ENCODE results near the gene LRRC56. TPM values are rescaled to one million over a fixed set of nuclear protein-coding genes. Genes with fewer than 3 reads are reported as not detected.

LRRC56 gene
- polyA plus RNA-seq, 2 of the 4 experiments (the other 2 are of a cell fraction) = 0.32 to 1.0 TPM

DNA sequence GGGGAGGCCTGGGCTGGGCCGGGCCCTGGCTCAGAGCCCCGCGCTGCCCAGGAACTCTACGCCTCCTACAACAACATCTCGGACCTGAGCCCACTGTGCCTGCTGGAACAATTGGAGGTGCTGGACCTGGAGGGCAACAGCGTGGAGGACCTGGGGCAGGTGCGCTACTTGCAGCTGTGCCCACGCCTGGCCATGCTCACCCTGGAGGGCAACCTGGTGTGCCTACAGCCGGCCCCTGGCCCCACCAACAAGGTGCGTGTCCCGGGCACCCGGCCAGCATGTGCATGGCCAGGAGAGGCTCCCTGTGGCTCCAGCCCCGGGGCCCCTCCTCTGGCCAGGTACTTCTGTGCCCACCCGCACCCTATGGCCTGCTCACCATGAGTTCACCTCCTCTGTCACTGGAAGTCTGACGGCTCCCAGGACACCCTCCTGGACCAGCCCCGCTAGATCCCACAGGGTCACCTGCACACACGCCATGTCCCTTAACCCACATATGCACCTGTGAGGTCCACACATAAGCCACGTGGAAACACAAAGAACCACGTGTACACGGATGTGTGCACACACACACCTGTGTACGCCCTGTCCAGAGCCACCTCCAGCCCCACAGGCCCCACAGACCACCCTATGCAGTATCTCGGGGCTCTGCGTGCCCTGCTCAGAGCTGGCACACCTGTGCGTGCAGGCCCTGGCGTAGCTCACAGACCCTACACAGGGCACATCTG is 12.9 kb downstream of the LRRC56 start:
- Histone ChIP-seq H3K27ac (no peak overlapping the region), H3K9me3 (no peaks in the 10 kb centered on the region), H3K4me2 (no peak overlapping the region), H3K4me1 (peaks cover 8% of the 10 kb centered on the region; the same call in 2 of the 3 replicates), H3K4me3 (no peak overlapping the region)
- ChIA-PET POLR2A (no interaction called here), CTCF (no interaction called here)
- 86% methylated on average over 12 of the region's 25 CpGs for WGBS (ENCODE audit: missing lambda C conversion rate)
- ATAC-seq (no peak), DNase-seq (ENCODE audit: low read depth in 1 of 2, low spot score in 1 of 2) (no peak), FAIRE-seq (no peak)
- TF ChIP-seq HDAC2 (IDR thresholded peaks at IDR 0.05) = no peak
- no peak for TF ChIP-seq FOSL2 (IDR thresholded peaks at IDR 0.05)
- TF ChIP-seq FOSL2 (CRISPR knock-in tag; IDR thresholded peaks at IDR 0.05) = no peak
- no peak for TF ChIP-seq RARB (CRISPR knock-in tag; IDR thresholded peaks at IDR 0.05)
- no peak for TF ChIP-seq POLR2AphosphoS2 (conservative IDR thresholded peaks at IDR 0.05; ENCODE audit: low read length)
- TF ChIP-seq CHD2 (IDR thresholded peaks at IDR 0.05; ENCODE audit: low read length, partially characterized antibody) = no peak
- TF ChIP-seq CEBPB (IDR thresholded peaks at IDR 0.05) = no peak

DNA sequence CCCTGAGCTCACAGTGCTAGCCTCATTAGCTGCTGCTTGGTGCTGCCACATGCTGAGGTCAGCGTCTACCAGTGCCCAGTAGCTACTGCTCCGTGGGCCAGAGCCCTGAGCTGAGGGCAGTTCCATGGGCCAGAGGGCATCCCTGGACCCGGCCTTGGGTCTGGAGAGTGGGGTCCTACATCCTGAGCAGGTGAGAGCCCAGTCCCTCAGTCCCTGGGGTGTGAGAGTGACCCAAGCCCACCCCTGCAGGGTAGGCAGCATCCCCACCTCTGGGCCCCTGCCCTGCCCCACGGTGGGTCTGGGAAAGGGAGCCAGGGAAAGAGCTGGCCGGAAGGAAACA is 13.4 kb downstream of the LRRC56 start:
- ATAC-seq (no peak), DNase-seq (ENCODE audit: low read depth in 1 of 2, low spot score in 1 of 2) (no peak), FAIRE-seq (no peak)
- WGBS (ENCODE audit: missing lambda C conversion rate) = no CpG with 5 or more reads among the region's 5 CpGs
- Histone ChIP-seq H3K4me3 (no peak overlapping the region), H3K4me2 (no peak overlapping the region), H3K4me1 (peaks cover 13% of the 10 kb centered on the region; the same call in 2 of the 3 replicates), H3K27ac (no peak overlapping the region), H3K9me3 (no peaks in the 10 kb centered on the region)
- ChIA-PET POLR2A (interaction anchor here (0.6 kb wide), 2 partner anchors 144 to 438 kb away, joined by 3 to 5 read pairs; partner anchors contain the start of gene DEAF1), CTCF (interaction anchor here (1.1 to 1.2 kb wide), 2 partner anchors 15 to 20 kb away, joined by 4 read pairs; no protein-coding TSS in a partner anchor)
- TF ChIP-seq TFCP2L1 (CRISPR knock-in tag; IDR thresholded peaks at IDR 0.05) (no peak), MAFK (IDR thresholded peaks at IDR 0.05; ENCODE audit: partially characterized antibody) (peak; percentile 58)
- TF ChIP-seq, protein P1, sequence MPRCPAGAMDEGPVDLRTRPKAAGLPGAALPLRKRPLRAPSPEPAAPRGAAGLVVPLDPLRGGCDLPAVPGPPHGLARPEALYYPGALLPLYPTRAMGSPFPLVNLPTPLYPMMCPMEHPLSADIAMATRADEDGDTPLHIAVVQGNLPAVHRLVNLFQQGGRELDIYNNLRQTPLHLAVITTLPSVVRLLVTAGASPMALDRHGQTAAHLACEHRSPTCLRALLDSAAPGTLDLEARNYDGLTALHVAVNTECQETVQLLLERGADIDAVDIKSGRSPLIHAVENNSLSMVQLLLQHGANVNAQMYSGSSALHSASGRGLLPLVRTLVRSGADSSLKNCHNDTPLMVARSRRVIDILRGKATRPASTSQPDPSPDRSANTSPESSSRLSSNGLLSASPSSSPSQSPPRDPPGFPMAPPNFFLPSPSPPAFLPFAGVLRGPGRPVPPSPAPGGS (IDR thresholded peaks at IDR 0.05) = no peak

DNA sequence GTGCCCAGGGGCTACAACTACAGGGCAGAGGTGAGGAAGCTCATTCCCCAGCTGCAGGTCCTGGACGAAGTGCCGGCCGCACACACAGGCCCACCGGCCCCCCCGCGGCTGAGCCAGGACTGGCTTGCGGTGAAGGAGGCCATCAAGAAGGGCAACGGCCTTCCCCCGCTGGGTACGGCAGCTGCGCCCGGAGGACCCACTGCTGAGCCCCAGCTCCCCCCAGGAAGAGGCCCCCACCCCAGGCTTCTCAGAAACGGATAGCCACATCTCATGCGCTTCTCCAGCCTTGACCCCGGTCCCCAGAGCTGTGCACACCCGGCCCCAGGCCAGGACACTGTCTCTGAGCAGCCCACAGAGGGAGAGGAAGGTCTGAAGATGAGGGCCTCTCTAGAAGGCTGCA is 13.8 kb downstream of the LRRC56 start:
- Histone ChIP-seq H3K9me3 (no peaks in the 10 kb centered on the region), H3K4me2 (no peak overlapping the region), H3K4me1 (peaks cover 14% of the 10 kb centered on the region; the same call in 2 of the 3 replicates), H3K4me3 (no peak overlapping the region), H3K27ac (no peak overlapping the region; a peak in 1 of 6 replicates)
- no peak for TF ChIP-seq NR3C1 (IDR thresholded peaks at IDR 0.05)
- TF ChIP-seq, protein P2, sequence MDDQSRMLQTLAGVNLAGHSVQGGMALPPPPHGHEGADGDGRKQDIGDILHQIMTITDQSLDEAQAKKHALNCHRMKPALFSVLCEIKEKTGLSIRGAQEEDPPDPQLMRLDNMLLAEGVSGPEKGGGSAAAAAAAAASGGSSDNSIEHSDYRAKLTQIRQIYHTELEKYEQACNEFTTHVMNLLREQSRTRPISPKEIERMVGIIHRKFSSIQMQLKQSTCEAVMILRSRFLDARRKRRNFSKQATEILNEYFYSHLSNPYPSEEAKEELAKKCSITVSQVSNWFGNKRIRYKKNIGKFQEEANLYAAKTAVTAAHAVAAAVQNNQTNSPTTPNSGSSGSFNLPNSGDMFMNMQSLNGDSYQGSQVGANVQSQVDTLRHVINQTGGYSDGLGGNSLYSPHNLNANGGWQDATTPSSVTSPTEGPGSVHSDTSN (IDR thresholded peaks at IDR 0.05) = no peak
- no peak for TF ChIP-seq FOSL2 (IDR thresholded peaks at IDR 0.05)
- no peak for TF ChIP-seq FOSL2 (CRISPR knock-in tag; IDR thresholded peaks at IDR 0.05)
- no peak for TF ChIP-seq ZNF302 (CRISPR knock-in tag; IDR thresholded peaks at IDR 0.05)
- no peak for TF ChIP-seq RARB (CRISPR knock-in tag; IDR thresholded peaks at IDR 0.05)
- TF ChIP-seq TP53 (CRISPR knock-in tag; IDR thresholded peaks at IDR 0.05) = no peak
- ATAC-seq (no peak), FAIRE-seq (no peak), DNase-seq (ENCODE audit: low read depth in 1 of 2, low spot score in 1 of 2) (no peak)
- ChIA-PET POLR2A (interaction anchor here (0.6 kb wide), 2 partner anchors 144 to 438 kb away, joined by 3 to 5 read pairs; partner anchors contain the start of gene DEAF1), CTCF (interaction anchor here (0.7 to 1.3 kb wide), 4 partner anchors 15 to 208 kb away, joined by 3 to 4 read pairs (median 4); no protein-coding TSS in a partner anchor)
- WGBS (ENCODE audit: missing lambda C conversion rate) = 77% methylated on average over 7 of the region's 16 CpGs

DNA sequence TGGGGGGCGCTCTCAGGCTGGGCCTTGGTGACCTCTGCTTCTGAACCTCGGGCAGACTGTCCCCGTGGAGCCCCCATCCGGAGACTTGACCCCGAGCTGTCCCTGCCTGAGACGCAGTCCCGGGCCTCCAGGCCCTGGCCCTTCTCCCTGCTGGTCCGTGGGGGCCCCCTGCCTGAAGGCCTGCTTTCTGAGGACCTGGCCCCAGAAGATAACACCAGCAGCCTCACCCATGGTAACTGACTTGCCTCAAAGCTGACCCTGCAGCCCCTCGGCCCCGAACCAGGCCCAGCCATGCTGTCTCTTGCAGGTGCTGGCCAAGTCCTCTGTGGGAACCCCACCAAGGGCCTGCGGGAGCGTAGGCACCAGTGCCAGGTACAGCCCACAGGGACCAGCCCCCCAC is 14.3 kb downstream of the LRRC56 start:
- CTCF ChIA-PET = interaction anchor here (0.7 to 1.3 kb wide), 4 partner anchors 14 to 208 kb away, joined by 3 to 4 read pairs (median 4); no protein-coding TSS in a partner anchor
- FAIRE-seq (no peak), ATAC-seq (no peak), DNase-seq (ENCODE audit: low read depth in 1 of 2, low spot score in 1 of 2) (no peak)
- POLR2A ChIA-PET = interaction anchor here (0.6 to 1.0 kb wide), 3 partner anchors 24 to 438 kb away, joined by 3 to 5 read pairs (median 3); partner anchors contain the start of gene DEAF1
- 100% methylated on average over 2 of the region's 12 CpGs for WGBS (ENCODE audit: missing lambda C conversion rate)
- Histone ChIP-seq H3K27ac (no peak overlapping the region; a peak in 1 of 6 replicates), H3K4me3 (no peak overlapping the region), H3K4me2 (no peak overlapping the region), H3K9me3 (no peaks in the 10 kb centered on the region), H3K4me1 (peaks cover 14% of the 10 kb centered on the region; the same call in 2 of the 3 replicates)
- no peak for TF ChIP-seq FOXS1 (CRISPR knock-in tag; IDR thresholded peaks at IDR 0.05)
- no peak for TF ChIP-seq KDM1A (IDR thresholded peaks at IDR 0.05; ENCODE audit: low read depth)
- TF ChIP-seq CBX2 (IDR thresholded peaks at IDR 0.05; ENCODE audit: borderline replicate concordance, low read depth) = no peak
- TF ChIP-seq HOXB13 (CRISPR knock-in tag; IDR thresholded peaks at IDR 0.05; ENCODE audit: low read depth) = no peak
- no peak for TF ChIP-seq RCOR1 (IDR thresholded peaks at IDR 0.05; ENCODE audit: low read depth, low read length)
- TF ChIP-seq EP300 (IDR thresholded peaks at IDR 0.05) = no peak
- TF ChIP-seq POLR2AphosphoS2 (conservative IDR thresholded peaks at IDR 0.05; ENCODE audit: low read length) = no peak
- TF ChIP-seq, protein P3, sequence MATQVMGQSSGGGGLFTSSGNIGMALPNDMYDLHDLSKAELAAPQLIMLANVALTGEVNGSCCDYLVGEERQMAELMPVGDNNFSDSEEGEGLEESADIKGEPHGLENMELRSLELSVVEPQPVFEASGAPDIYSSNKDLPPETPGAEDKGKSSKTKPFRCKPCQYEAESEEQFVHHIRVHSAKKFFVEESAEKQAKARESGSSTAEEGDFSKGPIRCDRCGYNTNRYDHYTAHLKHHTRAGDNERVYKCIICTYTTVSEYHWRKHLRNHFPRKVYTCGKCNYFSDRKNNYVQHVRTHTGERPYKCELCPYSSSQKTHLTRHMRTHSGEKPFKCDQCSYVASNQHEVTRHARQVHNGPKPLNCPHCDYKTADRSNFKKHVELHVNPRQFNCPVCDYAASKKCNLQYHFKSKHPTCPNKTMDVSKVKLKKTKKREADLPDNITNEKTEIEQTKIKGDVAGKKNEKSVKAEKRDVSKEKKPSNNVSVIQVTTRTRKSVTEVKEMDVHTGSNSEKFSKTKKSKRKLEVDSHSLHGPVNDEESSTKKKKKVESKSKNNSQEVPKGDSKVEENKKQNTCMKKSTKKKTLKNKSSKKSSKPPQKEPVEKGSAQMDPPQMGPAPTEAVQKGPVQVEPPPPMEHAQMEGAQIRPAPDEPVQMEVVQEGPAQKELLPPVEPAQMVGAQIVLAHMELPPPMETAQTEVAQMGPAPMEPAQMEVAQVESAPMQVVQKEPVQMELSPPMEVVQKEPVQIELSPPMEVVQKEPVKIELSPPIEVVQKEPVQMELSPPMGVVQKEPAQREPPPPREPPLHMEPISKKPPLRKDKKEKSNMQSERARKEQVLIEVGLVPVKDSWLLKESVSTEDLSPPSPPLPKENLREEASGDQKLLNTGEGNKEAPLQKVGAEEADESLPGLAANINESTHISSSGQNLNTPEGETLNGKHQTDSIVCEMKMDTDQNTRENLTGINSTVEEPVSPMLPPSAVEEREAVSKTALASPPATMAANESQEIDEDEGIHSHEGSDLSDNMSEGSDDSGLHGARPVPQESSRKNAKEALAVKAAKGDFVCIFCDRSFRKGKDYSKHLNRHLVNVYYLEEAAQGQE (IDR thresholded peaks at IDR 0.05) = no peak
- TF ChIP-seq HOXA7 (CRISPR knock-in tag; IDR thresholded peaks at IDR 0.05) = no peak
